BE2C (cell line): ENCODE data around the gene LAMA3.

Source experiments
- DNase-seq: peaks from one replicate; pipeline ENCODE4 v3.0.0-alpha.2; 2020
- H3K27me3 ChIP-seq: fragments of 250-450 bp; sonication (Bioruptor Pico); 2 replicates; pipeline ENCODE4 v1.5.1; 2020; ENCODE audit warnings: mild to moderate bottlenecking
- H3K36me3 ChIP-seq: fragments of 250-450 bp; sonication (Bioruptor Pico); 2 replicates; pipeline ENCODE4 v1.5.1; 2020; ENCODE audit warnings: mild to moderate bottlenecking
- H3K4me1 ChIP-seq: fragments of 250-450 bp; sonication (Bioruptor Pico); 2 replicates; pipeline ENCODE4 v1.5.1; 2020
- H3K4me3 ChIP-seq: 2 replicates; pipeline ENCODE4 v1.5.1; 2011; ENCODE audit warnings: low read depth, low read length
- H3K9me3 ChIP-seq: fragments of 250-450 bp; sonication (Bioruptor Pico); 2 replicates; pipeline ENCODE4 v1.5.1; 2020
- CTCF ChIP-seq: IDR thresholded peaks from 2 replicates; pipeline ENCODE4 v1.5.1; 2012; ENCODE audit warnings: mild to moderate bottlenecking, low read depth, low read length

Gene LAMA3

GRCh38 chr18:23798249-23798648 is 109.0 kb downstream of the LAMA3 start:
- H3K27me3 ChIP-seq = no peaks in the 10 kb centered on the region
- H3K4me3 ChIP-seq = no peak overlapping the region
- H3K4me1 ChIP-seq = peaks cover 6% of the 10 kb centered on the region; the same call in 1 of the 2 replicates
- TF ChIP-seq CTCF = no peak
- no peaks in the 10 kb centered on the region for H3K9me3 ChIP-seq
- H3K36me3 ChIP-seq = no peaks in the 10 kb centered on the region
- DNase-seq = no peak

GRCh38 chr18:23798824-23799223 is 109.6 kb downstream of the LAMA3 start:
- TF ChIP-seq CTCF = no peak
- Histone ChIP-seq H3K4me3 (no peak overlapping the region), H3K27me3 (no peaks in the 10 kb centered on the region), H3K36me3 (no peaks in the 10 kb centered on the region), H3K4me1 (peaks cover 6% of the 10 kb centered on the region; the same call in 1 of the 2 replicates), H3K9me3 (no peaks in the 10 kb centered on the region)
- DNase-seq = no peak

GRCh38 chr18:23799540-23799939 is 110.3 kb downstream of the LAMA3 start:
- no peaks in the 10 kb centered on the region for H3K27me3 ChIP-seq
- no peak for TF ChIP-seq CTCF
- H3K36me3 ChIP-seq = no peaks in the 10 kb centered on the region
- no peak overlapping the region for H3K4me3 ChIP-seq
- DNase-seq = no peak
- H3K4me1 ChIP-seq = peaks cover under 1% of the 10 kb centered on the region; the same call in 1 of the 2 replicates
- H3K9me3 ChIP-seq = no peaks in the 10 kb centered on the region

- no peak for TF ChIP-seq CTCF
- Histone ChIP-seq H3K36me3 (no peaks in the 10 kb centered on the region), H3K9me3 (no peaks in the 10 kb centered on the region), H3K4me1 (no peaks in the 10 kb centered on the region), H3K4me3 (no peak overlapping the region), H3K27me3 (no peaks in the 10 kb centered on the region)
- no peak for DNase-seq
Measured at GRCh38 chr18:23800902-23801301, 111.6 kb downstream of the LAMA3 start.

GRCh38 chr18:23802817-23803216 is 113.6 kb downstream of the LAMA3 start:
- H3K27me3 ChIP-seq = no peaks in the 10 kb centered on the region
- DNase-seq = no peak
- H3K4me3 ChIP-seq = no peak overlapping the region
- H3K9me3 ChIP-seq = no peaks in the 10 kb centered on the region
- no peaks in the 10 kb centered on the region for H3K36me3 ChIP-seq
- no peaks in the 10 kb centered on the region for H3K4me1 ChIP-seq
- TF ChIP-seq CTCF = no peak

- no peak overlapping the region for H3K4me3 ChIP-seq
- H3K9me3 ChIP-seq = no peaks in the 10 kb centered on the region
- H3K4me1 ChIP-seq = no peaks in the 10 kb centered on the region
- H3K36me3 ChIP-seq = no peaks in the 10 kb centered on the region
- no peak for TF ChIP-seq CTCF
- no peak for DNase-seq
- no peaks in the 10 kb centered on the region for H3K27me3 ChIP-seq
Measured at GRCh38 chr18:23803755-23804154, 114.5 kb downstream of the LAMA3 start.
